Vagina (tissue), 2 donors: ENCODE results near the gene SAA2. TPM values are rescaled to one million over a fixed set of nuclear protein-coding genes. Genes with fewer than 3 reads are reported as not detected.

Experiments used
- DNase-seq, 2 donors: peaks; one replicate each; pipeline ENCODE4 v3.0.0-alpha.2; 2017; ENCODE audit errors: extremely low spot score in 2 of 2
- H3K27ac ChIP-seq: fragments of 200-600 bp; sonication (generic); one replicate; pipeline ENCODE4 v1.5.1; 2019
- H3K27me3 ChIP-seq: fragments of 200-600 bp; sonication (generic); one replicate; pipeline ENCODE4 v1.5.1; 2019
- H3K36me3 ChIP-seq, 2 donors: fragments of 200-600 bp; sonication (generic); one replicate each; pipeline ENCODE4 v1.5.1; 2017 to 2019
- H3K4me1 ChIP-seq: fragments of 200-600 bp; sonication (generic); one replicate; pipeline ENCODE4 v1.5.1; 2019
- H3K4me3 ChIP-seq, 2 donors: fragments of 200-600 bp; sonication (generic); 1 replicate in 1 of 2; 2 replicates in 1 of 2; pipeline ENCODE4 v1.5.1; 2016 to 2019
- H3K9me3 ChIP-seq: fragments of 200-600 bp; sonication (generic); one replicate; pipeline ENCODE4 v1.5.1; 2019
- CTCF ChIP-seq, 3 experiments: fragments of 450-650 bp in 2 of 3; fragments of 200-600 bp in 1 of 3; sonication (generic) in 1 of 3; IDR thresholded peaks; one replicate each; pipeline ENCODE4 v1.5.1; 2017 to 2019; ENCODE audit warnings: antibody characterized with exemption in 3 of 3, mild to moderate bottlenecking in 2 of 3, moderate library complexity in 2 of 3
- POLR2A ChIP-seq, 2 donors: fragments of 450-650 bp; IDR thresholded peaks; one replicate each; pipeline ENCODE4 v1.6.1; 2017; ENCODE audit warnings: antibody characterized with exemption in 2 of 2, mild to moderate bottlenecking in 2 of 2, moderate library complexity in 2 of 2
- POLR2AphosphoS5 ChIP-seq, 2 donors: sonication (generic); formaldehyde crosslinking; IDR thresholded peaks; one replicate each; pipeline ENCODE4 v1.9.0; 2017; ENCODE audit warnings: antibody characterized with exemption in 2 of 2, mild to moderate bottlenecking in 2 of 2, low read depth in 1 of 2; ENCODE audit not compliant: insufficient read depth in 1 of 2
- intact Hi-C: fragments of 100-400 bp; cut with DNase I; formaldehyde crosslinking; loops from one replicate; pipeline ENCODE4 v1.15.1; 2023
- total RNA-seq: library from RNA; depleted of rRNA; stranded (reverse); fragments of >200 nt; gene quantifications from one replicate; pipeline ENCODE4 v1.2.3, GENCODE V29; 2016

The SAA2 gene
- total RNA-seq, 1 donor from 2014 or later: 19.4 TPM

DNA sequence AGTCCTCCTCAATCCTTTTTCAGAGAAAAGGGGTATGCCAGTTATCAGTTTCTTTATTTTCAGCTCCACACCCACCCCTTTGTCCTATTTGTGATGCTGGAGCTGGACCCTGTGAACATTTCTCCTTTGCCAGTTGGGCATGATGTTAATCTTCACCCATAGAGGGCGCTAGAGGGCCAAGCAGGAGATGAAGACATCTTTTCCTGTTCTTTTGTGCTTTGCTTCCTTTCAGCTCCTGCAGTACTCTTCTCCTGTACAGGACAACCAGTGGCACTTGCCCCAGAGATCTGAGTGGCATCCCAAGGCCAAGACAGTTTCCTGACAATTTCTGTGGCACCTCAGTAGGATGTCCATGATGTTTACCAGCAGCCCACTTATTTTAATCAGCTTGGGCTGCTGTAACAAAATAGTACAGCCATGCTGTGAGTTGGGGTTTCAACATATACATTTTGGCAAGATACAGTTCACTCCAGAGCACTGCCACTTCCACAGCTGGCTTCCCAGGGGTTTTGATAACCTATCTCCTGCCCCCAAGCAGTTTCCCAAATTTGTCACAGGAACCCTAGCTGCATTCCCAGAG is 4.6 kb downstream of the SAA2 start:
- TF ChIP-seq POLR2AphosphoS5 (IDR thresholded peaks at IDR 0.05; ENCODE audit: insufficient read depth in 1 of 2, low read depth in 1 of 2) (no peak), POLR2A (IDR thresholded peaks at IDR 0.05) (no peak), CTCF (IDR thresholded peaks at IDR 0.05) (peak; percentile 16 to 38 (median 32))
- no peak overlapping the region for H3K4me3 ChIP-seq
- no peak overlapping the region for H3K27ac ChIP-seq
- H3K9me3 ChIP-seq: no peaks in the 10 kb centered on the region
- H3K36me3 ChIP-seq: no peaks in the 10 kb centered on the region
- intact Hi-C loops: no loop called here
- H3K4me1 ChIP-seq: no peaks in the 10 kb centered on the region
- DNase-seq: no peak
- no peaks in the 10 kb centered on the region for H3K27me3 ChIP-seq

GRCh38 chr11:18239655-18240054 is 8.8 kb downstream of the SAA2 start:
- Histone ChIP-seq H3K4me3 (no peak overlapping the region), H3K9me3 (no peaks in the 10 kb centered on the region), H3K36me3 (no peaks in the 10 kb centered on the region), H3K4me1 (no peaks in the 10 kb centered on the region), H3K27me3 (no peaks in the 10 kb centered on the region), H3K27ac (no peak overlapping the region)
- DNase-seq: no peak
- intact Hi-C loops: no loop called here
- TF ChIP-seq POLR2AphosphoS5 (IDR thresholded peaks at IDR 0.05; ENCODE audit: insufficient read depth in 1 of 2, low read depth in 1 of 2) (no peak), POLR2A (IDR thresholded peaks at IDR 0.05) (no peak), CTCF (IDR thresholded peaks at IDR 0.05) (no peak)

GRCh38 chr11:18236664-18237356 is 11.7 kb downstream of the SAA2 start, which contains the start of gene SAA4:
Gene SAA4, minus strand, starts transcription at chr11:18236802. Its CDS starts 876 bp downstream, at chr11:18235926.
- H3K36me3 ChIP-seq: no peaks in the 10 kb centered on the region
- no peak within 1 kb of the TSS for H3K4me3 ChIP-seq
- no peaks in the 10 kb centered on the region for H3K27me3 ChIP-seq
- H3K27ac ChIP-seq: no peak within 1 kb of the TSS
- DNase-seq: no peak
- no peaks in the 10 kb centered on the region for H3K4me1 ChIP-seq
- TF ChIP-seq POLR2A (IDR thresholded peaks at IDR 0.05) (no peak), POLR2AphosphoS5 (IDR thresholded peaks at IDR 0.05; ENCODE audit: insufficient read depth in 1 of 2, low read depth in 1 of 2) (no peak), CTCF (IDR thresholded peaks at IDR 0.05) (no peak)
- intact Hi-C loops: no loop called here
- H3K9me3 ChIP-seq: no peaks in the 10 kb centered on the region

DNA sequence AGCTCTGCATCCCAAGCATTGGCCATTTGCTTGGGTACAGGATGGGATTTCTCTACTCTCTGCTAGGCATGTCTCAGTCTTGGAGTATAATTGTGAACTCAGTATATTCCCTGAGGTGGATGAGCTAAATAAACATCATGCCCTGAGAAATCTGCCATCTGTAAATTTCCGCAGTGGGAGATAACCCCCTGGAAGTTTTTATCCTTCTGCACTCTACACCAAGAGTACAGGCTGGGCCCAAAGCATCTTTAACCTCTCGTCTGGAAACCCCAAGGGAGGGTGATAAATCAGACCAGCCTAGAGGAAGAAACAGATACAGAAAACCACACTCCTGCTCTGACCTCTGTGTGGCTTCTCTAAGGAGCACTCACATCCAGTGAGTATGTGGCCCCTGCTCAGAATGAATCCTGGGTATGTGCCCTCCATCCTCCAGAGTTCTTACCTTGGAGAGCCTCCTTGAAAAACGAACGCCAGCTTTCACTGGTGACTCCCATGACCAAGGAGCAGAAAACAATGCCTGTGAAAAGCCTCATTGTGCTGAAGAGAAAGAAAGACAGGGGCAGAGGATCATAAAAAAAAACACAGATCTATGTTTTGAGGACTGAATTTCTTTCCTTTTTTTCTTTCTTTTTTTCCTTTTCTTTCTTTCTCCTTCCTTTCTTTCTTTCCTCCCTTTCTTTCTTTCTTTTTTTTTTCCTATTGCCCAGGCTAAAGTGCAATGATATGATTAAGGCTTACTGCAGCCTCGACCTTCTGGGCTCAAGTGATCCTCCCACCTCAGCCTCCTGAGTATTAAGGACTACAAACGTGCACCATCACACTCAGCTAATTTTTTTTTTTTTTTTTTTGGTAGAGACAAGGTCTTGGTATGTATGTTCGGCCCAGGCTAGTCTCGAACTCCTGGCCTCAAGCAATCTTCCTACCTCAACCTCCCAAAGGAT is 12.8 kb downstream of the SAA2 start:
- intact Hi-C loops: no loop called here
- H3K4me1 ChIP-seq: no peaks in the 10 kb centered on the region
- no peak overlapping the region for H3K27ac ChIP-seq
- no peaks in the 10 kb centered on the region for H3K9me3 ChIP-seq
- H3K36me3 ChIP-seq: no peaks in the 10 kb centered on the region
- TF ChIP-seq CTCF (IDR thresholded peaks at IDR 0.05) (no peak), POLR2AphosphoS5 (IDR thresholded peaks at IDR 0.05; ENCODE audit: insufficient read depth in 1 of 2, low read depth in 1 of 2) (no peak)
- no peak overlapping the region for H3K4me3 ChIP-seq
- no peaks in the 10 kb centered on the region for H3K27me3 ChIP-seq
- no peak for DNase-seq
